MV-4-11 (cell line): ENCODE data around the gene SPSB4.

Experiments used
- DNase-seq: peaks from one replicate; lab custom pipeline; 2025; lab: John Stamatoyannopoulos, UW

The SPSB4 gene

GRCh38 chr3:141076036-141076773 is 25.1 kb downstream of the SPSB4 start:
- no peak for DNase-seq

GRCh38 chr3:141076797-141077571 is 25.8 kb downstream of the SPSB4 start:
- DNase-seq = peak; percentile 37

- DNase-seq = no peak
These were observed 26.5 kb downstream of the SPSB4 start for GRCh38 chr3:141077631-141078030.

- no peak for DNase-seq
These were observed 27.1 kb downstream of the SPSB4 start for GRCh38 chr3:141078200-141078599.

- DNase-seq = no peak
These were observed 29.3 kb downstream of the SPSB4 start for GRCh38 chr3:141080431-141080830.

- DNase-seq = no peak
These were observed 30.1 kb downstream of the SPSB4 start for GRCh38 chr3:141081141-141081795.

- DNase-seq = no peak
These were observed 30.9 kb downstream of the SPSB4 start for GRCh38 chr3:141082064-141082463.

GRCh38 chr3:141083226-141083625 is 32.1 kb downstream of the SPSB4 start:
- no peak for DNase-seq

- DNase-seq = peak; percentile 21
These were observed 32.9 kb downstream of the SPSB4 start for GRCh38 chr3:141083836-141084649.

GRCh38 chr3:141085343-141086070 is 34.4 kb downstream of the SPSB4 start:
- DNase-seq = no peak

GRCh38 chr3:141086188-141086587 is 35.0 kb downstream of the SPSB4 start:
- DNase-seq = no peak

GRCh38 chr3:141087076-141087777 is 36.1 kb downstream of the SPSB4 start:
- DNase-seq = no peak

- no peak for DNase-seq
These were observed 36.6 kb downstream of the SPSB4 start for GRCh38 chr3:141087778-141088130.

GRCh38 chr3:141089339-141090152 is 38.4 kb downstream of the SPSB4 start:
- DNase-seq = no peak

- no peak for DNase-seq
These were observed 40.3 kb downstream of the SPSB4 start for GRCh38 chr3:141091426-141091825.

GRCh38 chr3:141092663-141093062 is 41.5 kb downstream of the SPSB4 start:
- no peak for DNase-seq

GRCh38 chr3:141093397-141093796 is 42.2 kb downstream of the SPSB4 start:
- no peak for DNase-seq

- DNase-seq = no peak
These were observed 43.0 kb downstream of the SPSB4 start for GRCh38 chr3:141093971-141094684.
